Gastrocnemius medialis (tissue), 4 donors: ENCODE data around the gene DMD. TPM values are rescaled to one million over a fixed set of nuclear protein-coding genes. Genes with fewer than 3 reads are reported as not detected.

ENCODE experiments used
- ATAC-seq, 2 donors: fragments of 150-250 bp; one replicate each; pipeline ENCODE4 v1.9.1; 2016
- DNase-seq, 2 donors: peaks; one replicate each; pipeline ENCODE4 v3.0.0-alpha.2; 2019
- H3K27ac ChIP-seq, 4 donors: fragments of 200-600 bp; sonication (generic); 1 replicate in 1 of 4; 2 replicates in 3 of 4; pipeline ENCODE4 v1.5.1; 2016 to 2018; ENCODE audit warnings: mild to moderate bottlenecking in 2 of 4, moderate library complexity in 1 of 4
- H3K27me3 ChIP-seq, 3 donors: fragments of 200-600 bp; sonication (generic) in 2 of 3; 1 replicate in 1 of 3; 2 replicates in 2 of 3; pipeline versions ENCODE4 v1.5.1 to v1.6.0; 2016 to 2019; ENCODE audit warnings: mild to moderate bottlenecking in 1 of 3, moderate library complexity in 1 of 3
- H3K36me3 ChIP-seq, 2 donors: fragments of 200-600 bp; sonication (generic) in 1 of 2; one replicate each; pipeline ENCODE4 v1.5.1; 2017 to 2018
- H3K4me1 ChIP-seq, 2 donors: fragments of 200-600 bp; sonication (generic) in 1 of 2; one replicate each; pipeline ENCODE4 v1.5.1; 2016 to 2017; ENCODE audit warnings: mild to moderate bottlenecking in 2 of 2
- H3K4me3 ChIP-seq, 4 donors: fragments of 200-600 bp; sonication (generic) in 3 of 4; 1 replicate in 1 of 4; 2 replicates in 3 of 4; pipeline ENCODE4 v1.5.1; 2016 to 2019; ENCODE audit warnings: mild to moderate bottlenecking in 2 of 4
- H3K9me3 ChIP-seq, 3 donors: fragments of 200-600 bp; sonication (generic) in 2 of 3; 1 replicate in 1 of 3; 2 replicates in 2 of 3; pipeline ENCODE4 v1.5.1; 2016 to 2019
- POLR2A ChIP-seq, 2 donors: fragments of 450-650 bp; IDR thresholded peaks; one replicate each; pipeline ENCODE4 v1.6.1; 2017; ENCODE audit warnings: antibody characterized with exemption in 2 of 2, mild to moderate bottlenecking in 2 of 2, moderate library complexity in 2 of 2
- in situ Hi-C, 4 donors: fragments of 200-750 bp; cut with MboI; loops; one replicate each; pipeline versions ENCODE4 v1.15.0 to v1.8.0; 2017; ENCODE audit warnings: low sequenced_read_pairs in 4 of 4
- intact Hi-C: fragments of 100-400 bp; cut with DNase I; formaldehyde crosslinking; loops from one replicate; pipeline ENCODE4 v1.15.1; 2023; ENCODE audit warnings: low total_unique reads
- total RNA-seq, 4 donors: library from RNA; depleted of rRNA; stranded (reverse); fragments of >200 nt; gene quantifications; one replicate each; pipeline versions ENCODE4 v1.1.0 to v1.2.3, GENCODE V29; 2016
- TF ChIP-seq, protein P1 (sequence below), 5 experiments: fragments of 450-650 bp in 3 of 5; fragments of 200-600 bp in 2 of 5; sonication (generic) in 2 of 5; IDR thresholded peaks in 4 of 5; conservative IDR thresholded peaks in 1 of 5; 1 replicate in 4 of 5; 2 replicates in 1 of 5; pipeline ENCODE4 v1.5.1; 2016 to 2019; ENCODE audit warnings: antibody characterized with exemption in 5 of 5, mild to moderate bottlenecking in 3 of 5, moderate library complexity in 3 of 5

Gene DMD
- total RNA-seq, 4 donors from 2014 or later = 53.5 to 201 (median 98.9) TPM

DNA sequence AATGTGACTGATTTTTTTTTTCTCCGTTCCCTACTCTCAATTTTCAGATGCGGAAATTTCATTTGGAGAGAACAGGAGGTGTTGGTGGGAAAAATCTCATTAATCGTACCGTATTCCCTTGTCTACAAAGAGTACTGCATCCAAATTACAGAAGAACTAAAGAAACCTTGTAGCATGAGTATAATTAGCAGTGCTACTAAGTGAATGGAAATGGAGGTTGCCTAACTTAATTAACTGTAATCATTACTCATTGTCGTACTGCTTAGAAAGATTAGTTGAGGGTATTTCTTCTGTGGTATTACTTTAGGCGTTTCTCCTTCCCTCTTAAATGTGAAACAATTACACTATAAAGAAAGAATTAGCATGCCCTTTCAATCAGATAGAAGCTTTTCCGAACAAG is 81.7 kb downstream of the DMD start:
- Histone ChIP-seq H3K9me3 (no peaks in the 10 kb centered on the region), H3K4me1 (peaks cover 5 to 8% of the 10 kb centered on the region in 2 donors), H3K36me3 (no peaks in the 10 kb centered on the region), H3K4me3 (peak overlapping the region in 1 of 4 donors; percentile 18), H3K27ac (peak overlapping the region; percentile 52 to 83 (median 69)), H3K27me3 (no peaks in the 10 kb centered on the region)
- DNase-seq (no peak), ATAC-seq (no peak)
- intact Hi-C loops (loop anchor here (5.0 kb wide), 1 partner anchor 78 kb away; no protein-coding TSS in a partner anchor), in situ Hi-C loops (no loop called here)
- TF ChIP-seq POLR2A (IDR thresholded peaks at IDR 0.05) = no peak
- TF ChIP-seq, protein P1, sequence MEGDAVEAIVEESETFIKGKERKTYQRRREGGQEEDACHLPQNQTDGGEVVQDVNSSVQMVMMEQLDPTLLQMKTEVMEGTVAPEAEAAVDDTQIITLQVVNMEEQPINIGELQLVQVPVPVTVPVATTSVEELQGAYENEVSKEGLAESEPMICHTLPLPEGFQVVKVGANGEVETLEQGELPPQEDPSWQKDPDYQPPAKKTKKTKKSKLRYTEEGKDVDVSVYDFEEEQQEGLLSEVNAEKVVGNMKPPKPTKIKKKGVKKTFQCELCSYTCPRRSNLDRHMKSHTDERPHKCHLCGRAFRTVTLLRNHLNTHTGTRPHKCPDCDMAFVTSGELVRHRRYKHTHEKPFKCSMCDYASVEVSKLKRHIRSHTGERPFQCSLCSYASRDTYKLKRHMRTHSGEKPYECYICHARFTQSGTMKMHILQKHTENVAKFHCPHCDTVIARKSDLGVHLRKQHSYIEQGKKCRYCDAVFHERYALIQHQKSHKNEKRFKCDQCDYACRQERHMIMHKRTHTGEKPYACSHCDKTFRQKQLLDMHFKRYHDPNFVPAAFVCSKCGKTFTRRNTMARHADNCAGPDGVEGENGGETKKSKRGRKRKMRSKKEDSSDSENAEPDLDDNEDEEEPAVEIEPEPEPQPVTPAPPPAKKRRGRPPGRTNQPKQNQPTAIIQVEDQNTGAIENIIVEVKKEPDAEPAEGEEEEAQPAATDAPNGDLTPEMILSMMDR (IDR thresholded peaks at IDR 0.05 in 4 of 5, conservative IDR thresholded peaks at IDR 0.05 in 1 of 5) = no peak

GRCh38 chrX:33128048-33128805 is 83.1 kb downstream of the DMD start:
- peak overlapping the region; percentile 51 to 83 (median 69) for H3K27ac ChIP-seq
- TF ChIP-seq, protein P1 (IDR thresholded peaks at IDR 0.05 in 4 of 5, conservative IDR thresholded peaks at IDR 0.05 in 1 of 5) = no peak
- TF ChIP-seq POLR2A (IDR thresholded peaks at IDR 0.05) = no peak
- DNase-seq (no peak), ATAC-seq (no peak)
- H3K4me1 ChIP-seq = peaks cover 5 to 7% of the 10 kb centered on the region in 2 donors
- in situ Hi-C loops = no loop called here
- no peaks in the 10 kb centered on the region for H3K27me3 ChIP-seq
- H3K9me3 ChIP-seq = no peaks in the 10 kb centered on the region
- peak overlapping the region in 1 of 4 donors; percentile 17 for H3K4me3 ChIP-seq
- no peaks in the 10 kb centered on the region for H3K36me3 ChIP-seq
- intact Hi-C loops = no loop called here

DNA sequence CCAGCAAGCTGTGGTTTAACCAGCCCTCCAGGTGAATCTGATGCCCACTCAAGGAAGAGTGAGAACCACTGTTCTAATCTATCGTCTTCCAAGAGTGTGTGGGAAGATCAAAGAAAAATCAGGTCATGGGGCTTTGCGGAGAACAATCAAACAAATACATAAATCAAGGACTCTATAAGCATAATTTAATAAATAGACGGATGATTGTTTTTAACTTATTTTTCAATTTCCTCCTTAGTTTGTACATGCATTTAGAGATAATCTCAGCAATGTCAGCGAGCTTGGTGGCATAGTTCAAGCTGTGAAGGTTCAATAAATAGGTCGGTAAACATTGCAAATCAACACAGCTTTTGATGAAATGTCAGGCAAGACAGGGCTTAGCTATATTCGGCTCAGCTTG is 84.9 kb downstream of the DMD start:
- peak overlapping the region; percentile 8 to 83 (median 69) for H3K27ac ChIP-seq
- ATAC-seq (no peak), DNase-seq (no peak)
- peaks cover 0 to 3% of the 10 kb centered on the region in 2 donors for H3K4me1 ChIP-seq
- TF ChIP-seq, protein P1 (IDR thresholded peaks at IDR 0.05 in 4 of 5, conservative IDR thresholded peaks at IDR 0.05 in 1 of 5) = no peak
- no peak for TF ChIP-seq POLR2A (IDR thresholded peaks at IDR 0.05)
- no peak overlapping the region for H3K4me3 ChIP-seq
- H3K27me3 ChIP-seq = no peaks in the 10 kb centered on the region
- H3K9me3 ChIP-seq = no peaks in the 10 kb centered on the region
- H3K36me3 ChIP-seq = no peaks in the 10 kb centered on the region
- intact Hi-C loops = no loop called here
- in situ Hi-C loops = no loop called here

- no peaks in the 10 kb centered on the region for H3K27me3 ChIP-seq
- no peak overlapping the region for H3K4me3 ChIP-seq
- DNase-seq = no peak
- intact Hi-C loops (no loop called here), in situ Hi-C loops (no loop called here)
- no peaks in the 10 kb centered on the region for H3K36me3 ChIP-seq
- TF ChIP-seq, protein P1 (IDR thresholded peaks at IDR 0.05 in 4 of 5, conservative IDR thresholded peaks at IDR 0.05 in 1 of 5) = no peak
- TF ChIP-seq POLR2A (IDR thresholded peaks at IDR 0.05) = no peak
- peaks cover 0 to 3% of the 10 kb centered on the region in 2 donors for H3K4me1 ChIP-seq
- peak; percentile 33 to 56 for ATAC-seq
- peak overlapping the region; percentile 28 to 62 (median 56) for H3K27ac ChIP-seq
- H3K9me3 ChIP-seq = no peaks in the 10 kb centered on the region
Observed at GRCh38 chrX:33109858-33110257, 101.5 kb downstream of the DMD start.
